Measurements from ENCODE around the gene NEK7. TPM values are rescaled to one million over a fixed set of nuclear protein-coding genes. Genes with fewer than 3 reads are reported as not detected.

NEK7 gene
- total RNA-seq, 1 experiment from 2014 or later = 25.2 TPM

- Histone ChIP-seq H3K9me2 (replicated peaks; ENCODE audit: low read length) (no peaks in the 10 kb centered on the region), H3K4me3 (ENCODE audit: low read length) (no peak overlapping the region), H3K27me3 (ENCODE audit: low read length) (no peaks in the 10 kb centered on the region), H3K79me2 (ENCODE audit: low read length) (0 out of 2 replicates have a peak, but pooled peaks cover 9% of the 10 kb centered on the region), H3F3A (ENCODE audit: low read length, unreplicated experiment) (no peaks in the 10 kb centered on the region), H3K4me2 (ENCODE audit: low read length) (no peak overlapping the region), H3K9ac (ENCODE audit: low read length) (no peak overlapping the region), H3K27ac (ENCODE audit: low read length) (no peak overlapping the region), H3K4me1 (ENCODE audit: insufficient read depth, low read length) (peaks cover 28% of the 10 kb centered on the region), H4K20me1 (ENCODE audit: low read length) (no peaks in the 10 kb centered on the region), H3K36me3 (ENCODE audit: low read depth, low read length) (no peaks in the 10 kb centered on the region), H3K9me3 (ENCODE audit: low read length) (no peaks in the 10 kb centered on the region), H2AFZ (ENCODE audit: low read length) (no peak overlapping the region)
- no TSS peak for BruUV-seq (replicated peaks)
- no peak for ATAC-seq
- TF ChIP-seq EZH2 (IDR thresholded peaks at IDR 0.05; ENCODE audit: low read length, unreplicated experiment) = no peak
- TF ChIP-seq CTCF (conservative IDR thresholded peaks at IDR 0.05; ENCODE audit: low read depth, low read length) = no peak
- TF ChIP-seq EZH2phosphoT487 (IDR thresholded peaks at IDR 0.05; ENCODE audit: borderline replicate concordance, low read length) = no peak
- ChIA-PET CTCF (no interaction called here), POLR2A (ENCODE audit: unreplicated experiment) (no interaction called here)
- intact Hi-C loops (cut with micrococcal nuclease) = no loop called here
- no peak for DNase-seq
Measured at GRCh38 chr1:198272492-198272891, 115.7 kb downstream of the NEK7 start.

DNA sequence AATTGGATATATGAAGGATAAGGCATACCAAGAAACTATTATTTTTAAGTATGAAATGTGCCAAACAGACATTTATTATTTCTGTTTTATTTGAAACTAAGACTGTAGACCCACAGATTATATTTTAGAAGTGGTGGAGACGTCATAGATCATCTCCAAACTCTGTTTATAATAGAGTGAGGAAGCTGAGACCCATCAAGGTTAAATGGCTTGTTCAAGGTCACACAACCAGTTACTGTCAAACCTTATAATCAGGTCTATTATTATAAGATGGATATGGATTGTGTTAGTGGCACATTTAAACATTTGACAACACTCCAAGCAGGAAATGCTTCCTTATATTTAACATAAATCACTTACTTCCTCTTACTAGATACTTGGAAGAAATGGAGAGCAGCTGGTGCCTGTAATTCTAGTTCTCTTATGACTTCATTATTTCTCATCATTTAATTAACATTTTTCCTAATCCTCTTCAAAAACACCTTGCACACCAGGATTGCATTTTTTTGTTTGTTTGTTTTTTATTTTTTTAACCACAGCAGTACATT lies 117.0 kb downstream of the NEK7 start:
- Histone ChIP-seq H3K4me1 (ENCODE audit: insufficient read depth, low read length) (peaks cover 16% of the 10 kb centered on the region), H3K27me3 (ENCODE audit: low read length) (no peaks in the 10 kb centered on the region), H3K4me3 (ENCODE audit: low read length) (no peak overlapping the region), H3K9ac (ENCODE audit: low read length) (no peak overlapping the region), H3F3A (ENCODE audit: low read length, unreplicated experiment) (no peaks in the 10 kb centered on the region), H3K9me3 (ENCODE audit: low read length) (no peaks in the 10 kb centered on the region), H4K20me1 (ENCODE audit: low read length) (no peaks in the 10 kb centered on the region), H3K36me3 (ENCODE audit: low read depth, low read length) (no peaks in the 10 kb centered on the region), H3K79me2 (ENCODE audit: low read length) (0 out of 2 replicates have a peak, but pooled peaks cover 9% of the 10 kb centered on the region), H3K27ac (ENCODE audit: low read length) (no peak overlapping the region), H2AFZ (ENCODE audit: low read length) (no peak overlapping the region), H3K9me2 (replicated peaks; ENCODE audit: low read length) (no peaks in the 10 kb centered on the region), H3K4me2 (ENCODE audit: low read length) (no peak overlapping the region)
- ChIA-PET POLR2A (ENCODE audit: unreplicated experiment) (no interaction called here), CTCF (no interaction called here)
- BruUV-seq (replicated peaks) = no TSS peak
- intact Hi-C loops (cut with micrococcal nuclease) = no loop called here
- ATAC-seq (no peak), DNase-seq (peak; percentile 7)
- no peak for TF ChIP-seq CTCF (conservative IDR thresholded peaks at IDR 0.05; ENCODE audit: low read depth, low read length)
- TF ChIP-seq EZH2phosphoT487 (IDR thresholded peaks at IDR 0.05; ENCODE audit: borderline replicate concordance, low read length) = no peak
- TF ChIP-seq EZH2 (IDR thresholded peaks at IDR 0.05; ENCODE audit: low read length, unreplicated experiment) = no peak

- BruUV-seq (replicated peaks) = no TSS peak
- ChIA-PET CTCF (interaction anchor here (0.5 kb wide), 1 partner anchor 359 kb away, joined by 4 read pairs; no protein-coding TSS in a partner anchor), POLR2A (ENCODE audit: unreplicated experiment) (no interaction called here)
Measured at GRCh38 chr1:198275597-198275996, 118.8 kb downstream of the NEK7 start.

More at GRCh38 chr1:198275597-198275996, 118.8 kb downstream of the NEK7 start:
- Histone ChIP-seq H3K79me2 (ENCODE audit: low read length) (0 out of 2 replicates have a peak, but pooled peaks cover 7% of the 10 kb centered on the region), H3K9ac (ENCODE audit: low read length) (no peak overlapping the region), H3K9me3 (ENCODE audit: low read length) (no peaks in the 10 kb centered on the region), H3K4me2 (ENCODE audit: low read length) (no peak overlapping the region), H3K27ac (ENCODE audit: low read length) (no peak overlapping the region), H4K20me1 (ENCODE audit: low read length) (no peaks in the 10 kb centered on the region), H3K9me2 (replicated peaks; ENCODE audit: low read length) (no peaks in the 10 kb centered on the region), H3K4me1 (ENCODE audit: insufficient read depth, low read length) (0 out of 2 replicates have a peak, but pooled peaks cover 6% of the 10 kb centered on the region), H3K27me3 (ENCODE audit: low read length) (no peaks in the 10 kb centered on the region), H2AFZ (ENCODE audit: low read length) (no peak overlapping the region), H3K36me3 (ENCODE audit: low read depth, low read length) (no peaks in the 10 kb centered on the region), H3F3A (ENCODE audit: low read length, unreplicated experiment) (no peaks in the 10 kb centered on the region), H3K4me3 (ENCODE audit: low read length) (no peak overlapping the region)
- no peak for DNase-seq
- TF ChIP-seq CTCF (conservative IDR thresholded peaks at IDR 0.05; ENCODE audit: low read depth, low read length) (no peak), EZH2 (IDR thresholded peaks at IDR 0.05; ENCODE audit: low read length, unreplicated experiment) (no peak), EZH2phosphoT487 (IDR thresholded peaks at IDR 0.05; ENCODE audit: borderline replicate concordance, low read length) (no peak)
- ATAC-seq = no peak
- intact Hi-C loops (cut with micrococcal nuclease) = no loop called here

All from PC-3 (cell line).